ENCODE results near the gene MRGPRF. TPM values are rescaled to one million over a fixed set of nuclear protein-coding genes. Genes with fewer than 3 reads are reported as not detected.

Gene MRGPRF
- total RNA-seq, 2 donors from 2014 or later: 3.7 to 4.7 TPM

GRCh38 chr11:69022260-69022659, 9.2 kb upstream of the MRGPRF start:
- H3K9ac ChIP-seq (ENCODE audit: extremely low read depth, low read length, poor library complexity, severe bottlenecking): no peak overlapping the region
- Mint-ChIP-seq H3K27me3 (ENCODE audit: insufficient read depth) (peaks cover under 1% of the 10 kb centered on the region), H3K9me3 (no peaks in the 10 kb centered on the region), H3K27ac (no peak overlapping the region), H3K4me1 (no peaks in the 10 kb centered on the region), H3K36me3 (ENCODE audit: low read depth) (no peaks in the 10 kb centered on the region), H3K4me3 (no peak overlapping the region)
- no peaks in the 10 kb centered on the region for H3K9me3 ChIP-seq (ENCODE audit: control insufficient read depth, low read length)
- 88 to 93% methylated on average over 9 to 10 of the region's 10 CpGs for WGBS, 2 experiments (ENCODE audit: insufficient coverage in 1 of 2, insufficient read length in 1 of 2)
- TF ChIP-seq CTCF (conservative IDR thresholded peaks at IDR 0.05): no peak
- H3K27me3 ChIP-seq (ENCODE audit: control insufficient read depth, insufficient read depth, low read length, poor library complexity, severe bottlenecking): no peaks in the 10 kb centered on the region
- DNase-seq: no peak
- no peak overlapping the region for H3K4me3 ChIP-seq (ENCODE audit: low read length)
- H3K27ac ChIP-seq (ENCODE audit: low read depth, low read length): no peak overlapping the region
- no peaks in the 10 kb centered on the region for H3K36me3 ChIP-seq (ENCODE audit: control insufficient read depth, insufficient read depth, low read length)
- no peaks in the 10 kb centered on the region for H3K4me1 ChIP-seq (ENCODE audit: control insufficient read depth, insufficient read depth, low read length)

GRCh38 chr11:69018924-69019323, 5.9 kb upstream of the MRGPRF start:
- Histone ChIP-seq H3K4me1 (ENCODE audit: control insufficient read depth, insufficient read depth, low read length) (no peaks in the 10 kb centered on the region), H3K36me3 (ENCODE audit: control insufficient read depth, insufficient read depth, low read length) (no peaks in the 10 kb centered on the region), H3K27ac (ENCODE audit: low read depth, low read length) (no peak overlapping the region), H3K4me3 (ENCODE audit: low read length) (no peak overlapping the region), H3K9ac (ENCODE audit: extremely low read depth, low read length, poor library complexity, severe bottlenecking) (no peak overlapping the region), H3K27me3 (ENCODE audit: control insufficient read depth, insufficient read depth, low read length, poor library complexity, severe bottlenecking) (no peaks in the 10 kb centered on the region), H3K9me3 (ENCODE audit: control insufficient read depth, low read length) (no peaks in the 10 kb centered on the region)
- H3K36me3 Mint-ChIP-seq (ENCODE audit: low read depth): no peaks in the 10 kb centered on the region
- WGBS, 2 experiments (ENCODE audit: insufficient coverage in 1 of 2, insufficient read length in 1 of 2): 84 to 93% methylated on average over 10 to 13 of the region's 13 CpGs
- H3K9me3 Mint-ChIP-seq: no peaks in the 10 kb centered on the region
- no peak for DNase-seq
- H3K27me3 Mint-ChIP-seq (ENCODE audit: insufficient read depth): peaks cover 3% of the 10 kb centered on the region
- H3K4me3 Mint-ChIP-seq: no peak overlapping the region
- H3K27ac Mint-ChIP-seq: no peak overlapping the region
- H3K4me1 Mint-ChIP-seq: peaks cover 8% of the 10 kb centered on the region
- TF ChIP-seq CTCF (conservative IDR thresholded peaks at IDR 0.05): no peak

- no peaks in the 10 kb centered on the region for H3K9me3 Mint-ChIP-seq
- WGBS, 2 experiments (ENCODE audit: insufficient coverage in 1 of 2, insufficient read length in 1 of 2): 89 to 94% methylated on average over 4 to 10 of the region's 10 CpGs
- TF ChIP-seq CTCF (conservative IDR thresholded peaks at IDR 0.05): no peak
Measured at GRCh38 chr11:69017951-69018350, 4.9 kb upstream of the MRGPRF start.

More at GRCh38 chr11:69017951-69018350, 4.9 kb upstream of the MRGPRF start:
- peaks cover 8% of the 10 kb centered on the region for H3K4me1 ChIP-seq (ENCODE audit: control insufficient read depth, insufficient read depth, low read length)
- H3K9ac ChIP-seq (ENCODE audit: extremely low read depth, low read length, poor library complexity, severe bottlenecking): no peak overlapping the region
- Mint-ChIP-seq H3K27ac (no peak overlapping the region), H3K36me3 (ENCODE audit: low read depth) (no peaks in the 10 kb centered on the region), H3K4me1 (peaks cover 9% of the 10 kb centered on the region), H3K27me3 (ENCODE audit: insufficient read depth) (peaks cover 3% of the 10 kb centered on the region), H3K4me3 (no peak overlapping the region)
- H3K4me3 ChIP-seq (ENCODE audit: low read length): no peak overlapping the region
- H3K36me3 ChIP-seq (ENCODE audit: control insufficient read depth, insufficient read depth, low read length): no peaks in the 10 kb centered on the region
- H3K27ac ChIP-seq (ENCODE audit: low read depth, low read length): no peak overlapping the region
- H3K27me3 ChIP-seq (ENCODE audit: control insufficient read depth, insufficient read depth, low read length, poor library complexity, severe bottlenecking): no peaks in the 10 kb centered on the region
- DNase-seq: no peak
- H3K9me3 ChIP-seq (ENCODE audit: control insufficient read depth, low read length): no peaks in the 10 kb centered on the region

Measured in endodermal cell (in vitro differentiated cells).